HG03108 (cell line): ENCODE data around the gene EHMT1.
"Not testable (repeated sequence)": the region's sequence is repeated elsewhere in the genome, so short reads cannot be mapped to it uniquely, and the experiment has no call there.

ENCODE experiments used
- ATAC-seq: cut with Tn5 transposase; IDR thresholded peaks from one replicate; pipeline ENCODE4 v1.9.1; 2021; ENCODE audit warnings: moderate library complexity; ENCODE audit not compliant: unreplicated experiment

EHMT1 gene

DNA sequence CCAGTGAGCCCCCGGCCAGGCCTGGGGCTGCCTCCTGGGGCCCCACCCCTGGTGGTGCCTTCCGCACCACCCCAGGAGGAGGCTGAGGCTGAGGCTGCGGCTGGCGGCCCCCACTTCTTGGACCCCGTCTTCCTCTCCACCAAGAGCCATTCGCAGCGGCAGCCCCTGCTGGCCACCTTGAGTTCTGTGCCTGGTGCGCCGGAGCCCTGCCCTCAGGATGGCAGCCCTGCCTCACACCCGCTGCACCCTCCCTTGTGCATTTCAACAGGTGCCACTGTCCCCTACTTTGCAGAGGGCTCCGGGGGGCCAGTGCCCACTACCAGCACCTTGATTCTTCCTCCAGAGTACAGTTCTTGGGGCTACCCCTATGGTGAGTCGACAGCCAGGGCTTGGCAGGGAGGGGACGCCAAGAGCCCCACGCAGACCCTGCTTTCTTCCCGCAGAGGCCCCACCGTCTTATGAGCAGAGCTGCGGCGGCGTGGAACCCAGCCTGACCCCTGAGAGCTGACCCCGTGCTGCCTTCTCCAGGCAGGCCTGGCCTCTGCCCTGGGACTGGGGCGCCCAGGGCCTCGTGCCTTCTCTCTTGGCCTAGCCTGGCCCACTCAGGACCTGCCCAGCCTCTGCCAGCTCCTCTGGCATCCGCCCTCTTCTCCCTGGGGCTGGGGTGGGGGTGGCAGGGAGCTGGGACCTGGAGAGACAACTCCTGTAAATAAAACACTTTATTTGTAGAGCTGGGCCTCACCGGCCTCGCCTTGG lies 4.0 kb upstream of the EHMT1 start:
- ATAC-seq = no peak

DNA sequence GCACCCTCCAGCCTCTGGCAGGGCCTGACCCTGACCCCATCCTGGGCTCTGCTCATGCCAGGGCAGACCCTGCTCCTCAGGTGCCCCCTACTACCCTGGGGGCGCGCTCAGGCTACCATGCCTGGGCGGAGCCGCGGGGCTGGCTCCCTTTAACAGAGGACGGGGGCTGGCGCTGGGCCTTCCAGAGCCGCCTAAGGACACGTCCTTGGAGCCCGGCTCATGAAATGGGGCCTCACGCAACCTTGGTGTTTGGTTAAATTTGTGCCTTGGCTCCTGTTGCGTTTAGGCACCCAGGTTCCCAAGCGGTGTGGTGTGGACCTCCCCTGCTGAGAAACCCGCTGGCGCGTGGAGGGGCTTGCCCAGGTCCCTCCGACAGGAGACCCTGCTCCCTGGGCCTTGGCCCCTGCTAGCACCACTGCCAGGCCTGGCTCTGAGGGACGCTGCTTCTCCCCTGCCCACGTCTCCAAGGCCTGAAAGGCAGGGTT lies 3.4 kb upstream of the EHMT1 start:
- ATAC-seq = no peak

DNA sequence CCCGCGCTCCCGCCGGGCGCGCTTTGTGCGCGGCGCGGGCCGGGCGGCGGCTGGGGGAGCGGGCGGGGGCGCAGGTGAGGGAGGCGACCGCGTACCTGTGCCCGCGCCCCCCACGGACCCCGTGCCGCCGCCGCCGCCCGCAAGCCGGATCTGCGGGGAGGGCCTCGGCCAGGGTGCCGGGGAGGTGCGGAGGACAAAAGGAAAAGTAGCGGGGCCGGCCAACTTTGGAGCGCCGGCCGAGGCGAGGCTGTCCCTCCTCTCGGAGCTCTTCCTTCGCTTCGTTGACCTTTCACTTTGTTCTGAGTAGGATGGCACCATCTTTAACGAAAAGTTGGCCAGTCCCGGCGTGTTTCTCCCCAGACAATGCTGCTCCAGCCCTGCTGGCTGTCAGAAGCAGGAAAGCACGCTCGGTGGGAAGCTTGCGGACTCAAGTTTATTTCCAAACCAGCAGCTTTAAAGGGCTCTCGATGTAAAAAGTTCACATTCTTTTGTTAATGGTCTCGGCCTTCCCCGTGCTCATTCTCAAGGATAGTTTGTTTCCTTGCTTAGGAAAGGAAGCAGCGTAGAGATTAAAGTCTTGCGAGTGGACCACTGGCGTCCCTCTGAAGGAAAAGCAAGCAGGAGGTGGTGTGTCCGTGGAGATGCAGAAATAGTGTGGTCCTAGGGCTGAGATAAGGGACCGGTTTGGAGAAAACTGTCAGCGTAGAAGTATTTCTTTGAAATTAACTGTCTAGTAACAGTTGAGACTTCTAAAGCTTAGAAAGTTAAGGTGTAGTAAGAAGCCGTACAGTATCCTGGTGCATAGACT lies 639 bp downstream of the EHMT1 start:
- peak; percentile 10 for ATAC-seq

DNA sequence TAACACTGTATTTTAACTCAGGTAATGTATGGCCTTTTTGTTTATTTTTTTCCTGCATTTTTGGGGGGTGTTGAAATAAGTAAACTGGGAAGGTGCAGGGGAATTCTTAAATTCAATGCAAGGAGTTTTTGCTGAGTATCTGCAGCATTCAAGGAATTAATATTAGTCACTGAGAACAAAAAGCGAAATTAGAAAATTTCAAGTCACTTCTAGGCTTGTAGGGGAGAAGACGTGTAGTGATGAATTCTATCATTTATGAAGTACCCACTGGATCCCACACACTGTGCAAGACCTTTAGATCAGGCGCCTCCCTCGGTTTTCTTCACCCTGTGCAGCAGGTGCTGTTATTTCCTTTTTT lies 1.2 kb downstream of the EHMT1 start:
- no peak for ATAC-seq

DNA sequence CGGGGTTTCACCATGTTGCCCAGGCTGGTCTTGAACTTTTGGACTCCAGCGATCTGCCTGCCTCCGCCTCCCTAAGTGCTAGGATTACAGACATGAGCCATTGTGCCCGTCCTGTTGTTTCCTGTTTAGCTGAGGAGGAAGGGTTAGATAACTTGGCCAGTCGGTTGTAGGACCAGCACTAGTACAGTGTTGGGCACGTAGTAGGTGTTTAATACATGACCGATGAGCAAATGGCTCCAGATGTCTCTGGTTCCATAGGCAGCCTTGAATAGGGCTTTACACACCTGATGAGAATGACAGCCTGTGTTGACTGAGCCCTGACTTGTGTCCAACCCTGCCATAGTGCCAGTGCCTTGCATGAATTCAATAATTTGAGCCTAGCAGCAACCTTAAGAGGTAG lies 1.8 kb downstream of the EHMT1 start:
- no peak for ATAC-seq

DNA sequence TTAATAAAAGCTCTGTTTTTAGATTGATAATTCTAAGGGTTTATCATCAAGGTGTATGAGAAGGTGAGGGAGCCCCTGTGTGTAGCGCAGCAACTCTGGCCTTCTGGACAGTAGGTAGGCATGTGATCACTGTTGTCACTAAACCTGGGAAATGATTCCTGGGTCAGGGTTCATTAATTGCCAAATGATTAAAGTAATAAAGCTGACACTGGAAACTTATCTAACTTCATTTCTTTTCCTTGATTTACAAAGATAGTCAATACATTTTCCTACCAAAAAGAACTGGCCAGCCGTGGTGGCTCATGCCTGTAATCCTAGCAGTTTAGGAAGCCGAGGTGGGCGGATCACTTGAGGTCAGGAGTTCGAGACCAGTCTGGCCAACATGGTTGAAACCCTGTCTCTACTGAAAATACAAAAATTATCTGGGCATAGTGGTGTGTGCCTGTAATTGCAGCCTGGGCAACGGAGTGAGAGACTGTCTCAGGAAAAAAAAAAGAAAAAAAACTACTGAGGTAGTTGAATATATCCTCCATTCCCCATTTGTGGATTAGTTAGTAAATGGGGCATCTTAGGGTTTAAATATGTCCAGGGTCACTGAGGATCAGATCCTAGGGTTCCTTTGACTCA lies 2.4 kb downstream of the EHMT1 start:
- no peak for ATAC-seq

DNA sequence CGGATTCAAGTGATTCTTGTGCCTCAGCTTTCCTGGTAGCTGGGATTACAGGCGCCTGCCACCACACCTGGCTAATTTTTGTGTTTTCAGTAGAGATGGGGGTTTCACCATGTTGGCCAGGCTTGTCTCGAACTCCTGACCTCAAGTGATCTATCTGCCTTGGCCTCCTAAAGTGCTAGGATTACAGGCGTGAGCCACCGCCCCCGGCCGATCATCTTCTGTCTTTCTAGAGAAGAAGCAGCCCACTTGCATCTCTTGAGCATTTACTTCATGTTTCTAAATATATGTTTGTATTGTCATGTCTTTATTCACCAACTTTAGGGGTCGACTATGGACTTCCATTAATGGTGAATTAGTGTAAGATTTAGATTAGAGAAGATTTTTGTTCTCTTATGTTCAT lies 3.4 kb downstream of the EHMT1 start:
- ATAC-seq = not testable (repeated sequence)

DNA sequence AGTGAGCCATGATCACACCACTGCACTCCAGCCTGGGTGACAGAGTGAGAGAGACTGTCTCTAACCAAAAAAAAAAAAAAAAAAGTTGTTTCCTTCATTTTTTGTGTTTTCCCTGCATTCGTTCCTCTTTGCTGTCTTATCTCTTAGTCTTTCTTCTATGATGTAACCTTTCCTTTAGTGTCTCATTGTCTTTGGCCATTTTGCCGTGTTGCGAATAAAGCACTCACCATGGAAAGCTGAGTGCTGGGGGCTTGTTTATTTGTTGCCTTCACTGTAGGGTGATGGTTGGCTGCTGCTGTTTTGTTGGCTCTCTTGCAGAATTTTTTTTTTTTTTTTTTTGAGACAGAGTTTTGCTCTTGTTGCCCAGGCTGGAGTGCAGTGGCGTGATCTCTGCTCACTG lies 7.7 kb downstream of the EHMT1 start:
- no peak for ATAC-seq

DNA sequence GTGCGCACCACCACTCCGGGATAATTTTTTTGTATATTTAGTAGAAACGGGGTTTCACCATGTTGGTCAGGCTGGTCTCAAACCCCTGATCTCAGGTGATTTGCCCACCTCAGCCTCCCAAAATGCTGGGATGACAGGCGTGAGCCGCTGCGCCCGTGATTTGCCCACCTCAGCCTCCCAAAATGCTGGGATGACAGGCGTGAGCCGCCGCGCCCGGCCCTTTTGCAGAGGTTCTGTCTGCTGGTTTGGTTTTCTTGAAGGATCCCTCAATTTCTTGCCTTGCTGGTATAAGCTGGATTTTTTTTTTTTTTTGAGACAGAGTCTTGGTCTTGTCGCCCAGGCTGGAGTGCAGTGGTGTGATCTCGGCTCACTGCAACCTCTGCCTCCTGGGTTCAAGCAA lies 8.6 kb downstream of the EHMT1 start:
- ATAC-seq = not testable (repeated sequence)

DNA sequence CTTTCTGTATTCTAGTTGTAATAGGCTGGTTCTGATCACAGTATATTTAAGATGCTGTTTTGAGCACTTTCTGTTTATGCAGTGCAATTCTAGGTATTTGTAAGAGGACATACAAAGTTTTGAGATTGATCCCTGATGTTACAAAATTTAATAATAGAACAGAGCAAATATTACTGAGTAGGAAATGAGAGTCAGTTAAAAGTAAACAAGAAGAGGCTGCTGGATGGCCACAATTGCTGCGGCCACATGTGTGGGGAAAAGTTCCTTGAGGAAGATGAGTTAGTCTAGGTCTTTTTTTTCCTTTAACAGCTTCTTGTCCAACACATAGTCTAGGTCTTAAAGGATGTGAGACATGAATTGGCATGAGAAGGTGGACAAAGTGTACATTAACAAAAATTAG lies 11.3 kb downstream of the EHMT1 start:
- ATAC-seq = no peak

DNA sequence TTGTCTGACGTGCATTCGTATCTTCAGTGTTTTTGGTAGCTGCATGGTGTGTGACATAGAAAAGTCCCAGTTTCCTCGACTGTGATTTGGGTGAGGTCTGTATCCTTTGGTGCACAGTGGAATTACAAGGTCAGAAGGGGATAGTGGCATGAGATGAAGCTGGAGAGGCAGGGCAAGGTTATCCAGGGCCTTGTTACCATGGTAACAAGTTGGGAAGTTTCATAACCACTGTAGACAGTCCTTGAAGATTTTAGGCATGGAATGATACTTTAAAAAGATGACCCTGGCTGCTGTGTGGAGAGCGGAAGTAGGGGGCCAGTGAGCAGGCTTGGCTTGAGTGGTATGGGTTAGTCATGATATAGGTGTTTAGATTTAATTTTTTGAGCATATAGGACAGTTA lies 11.9 kb downstream of the EHMT1 start:
- no peak for ATAC-seq

DNA sequence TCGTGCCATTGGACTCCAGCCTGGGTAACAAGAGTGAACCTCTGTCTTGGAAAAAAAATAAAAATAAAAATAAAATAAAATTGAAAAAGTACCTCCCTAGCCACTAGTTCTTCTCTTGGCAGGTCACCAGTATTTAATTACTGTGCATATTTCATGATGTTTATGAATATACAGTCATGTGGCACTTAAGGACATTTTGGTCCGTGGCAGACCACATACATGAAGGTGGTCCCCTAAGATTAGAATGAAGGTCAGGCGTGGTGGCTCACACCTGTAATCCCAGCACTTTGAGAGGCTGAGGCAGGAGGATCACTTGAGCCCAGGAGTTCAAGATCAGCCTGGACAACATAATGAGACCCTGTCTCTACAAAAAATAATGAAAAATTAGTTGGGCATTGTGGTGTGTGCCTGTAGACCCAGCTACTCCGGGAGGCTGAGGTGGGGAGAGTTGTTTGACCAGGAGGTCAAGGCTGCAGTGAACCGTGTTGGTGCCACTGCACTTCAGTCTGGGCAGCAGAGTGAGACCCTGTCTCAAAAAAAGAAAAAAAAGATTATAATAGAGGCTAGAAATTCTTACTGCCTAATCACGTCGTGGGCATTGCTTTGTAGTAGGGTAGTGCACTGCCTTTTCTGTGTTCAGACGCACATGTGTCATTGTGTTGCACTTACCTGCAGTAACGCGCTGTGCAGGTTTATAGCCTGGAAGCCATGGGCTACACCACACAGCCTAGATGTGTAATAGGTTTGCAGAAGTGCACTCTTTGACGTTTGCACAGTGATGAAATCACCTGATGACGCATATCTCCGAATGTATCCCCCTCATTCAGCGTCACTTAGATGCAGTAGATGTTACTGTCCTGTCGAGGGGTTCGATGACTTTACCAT lies 12.8 kb downstream of the EHMT1 start:
- no peak for ATAC-seq

DNA sequence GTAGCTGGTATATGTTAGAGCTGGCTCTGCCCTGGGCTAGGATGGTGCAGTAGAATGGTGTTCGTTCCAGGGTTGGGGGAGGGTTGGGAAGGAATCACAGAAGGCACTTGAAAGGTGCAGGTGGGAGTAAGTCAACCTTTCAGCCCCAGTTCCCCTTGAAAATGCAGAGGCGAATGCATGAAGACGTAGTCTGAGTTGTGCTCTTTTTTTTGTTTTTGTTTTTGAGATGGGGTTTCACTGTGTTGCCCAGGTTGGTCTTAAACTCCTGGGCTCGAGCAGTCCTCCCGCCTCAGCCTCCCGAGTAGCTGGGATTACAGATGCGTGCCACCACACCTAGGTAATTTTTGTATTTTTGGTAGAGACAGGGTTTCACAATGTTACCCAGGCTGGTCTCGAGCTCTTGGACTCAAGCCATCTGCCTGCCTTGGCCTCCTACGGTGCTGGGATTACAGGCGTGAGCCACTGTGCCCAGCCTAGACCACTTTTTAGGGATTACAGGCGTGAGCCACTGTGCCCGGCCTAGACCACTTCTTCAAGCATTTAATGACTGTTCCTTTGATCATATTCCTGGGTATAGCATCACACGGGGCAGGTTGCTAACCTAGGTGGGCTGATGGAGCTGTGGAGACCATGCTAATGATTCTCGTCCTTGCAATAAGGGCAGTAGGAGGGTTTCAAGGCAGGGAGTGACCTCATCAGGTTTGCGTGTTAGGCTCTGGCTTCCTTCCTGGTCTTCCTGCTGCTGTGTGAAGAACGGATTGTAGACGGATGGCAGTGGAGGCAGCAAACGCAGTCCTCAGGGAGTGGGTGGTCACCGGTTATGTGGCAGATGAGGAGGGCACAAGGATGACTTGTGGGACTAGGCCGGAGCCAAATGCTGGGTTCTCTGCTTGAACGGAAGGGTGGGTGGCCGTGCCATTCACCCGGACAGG lies 13.7 kb downstream of the EHMT1 start:
- no peak for ATAC-seq

DNA sequence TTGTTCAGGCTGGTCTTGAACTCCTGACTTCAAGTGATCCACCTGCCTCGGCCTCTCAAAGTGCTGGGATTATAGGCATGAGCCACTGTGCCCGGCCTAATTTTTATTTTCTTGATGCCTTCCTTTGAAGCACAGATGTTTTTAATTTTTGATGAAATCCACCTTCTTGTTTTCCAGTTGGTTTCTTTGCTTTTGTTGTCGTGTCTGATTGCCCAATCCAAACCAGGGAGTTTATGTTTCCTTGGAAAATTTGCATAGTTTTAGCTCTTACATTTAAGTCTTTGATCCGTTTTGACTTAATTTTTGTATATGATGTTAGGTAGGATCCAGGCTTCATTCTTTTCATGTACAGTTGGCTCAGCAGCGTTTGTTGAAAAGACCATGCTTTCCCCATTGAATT lies 15.2 kb downstream of the EHMT1 start:
- ATAC-seq = no peak

DNA sequence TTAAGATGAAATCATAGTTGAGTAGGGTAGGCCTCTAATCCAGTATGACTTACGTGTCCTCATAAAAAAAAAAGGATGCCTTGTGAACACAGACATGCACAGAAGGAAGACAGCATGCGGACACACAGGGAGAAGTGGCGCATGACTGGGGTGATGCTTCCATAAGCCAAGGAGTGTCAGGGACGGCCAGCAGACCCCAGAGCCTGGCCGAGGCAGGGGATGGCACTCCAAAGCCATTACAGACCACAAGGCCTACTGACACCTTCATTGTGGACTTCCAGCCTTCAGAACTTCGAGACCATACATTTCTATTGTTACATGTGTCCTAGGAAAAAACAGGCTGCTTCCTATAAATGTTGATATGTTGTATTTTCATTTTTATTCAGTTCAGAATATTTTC lies 19.9 kb downstream of the EHMT1 start:
- ATAC-seq = no peak

DNA sequence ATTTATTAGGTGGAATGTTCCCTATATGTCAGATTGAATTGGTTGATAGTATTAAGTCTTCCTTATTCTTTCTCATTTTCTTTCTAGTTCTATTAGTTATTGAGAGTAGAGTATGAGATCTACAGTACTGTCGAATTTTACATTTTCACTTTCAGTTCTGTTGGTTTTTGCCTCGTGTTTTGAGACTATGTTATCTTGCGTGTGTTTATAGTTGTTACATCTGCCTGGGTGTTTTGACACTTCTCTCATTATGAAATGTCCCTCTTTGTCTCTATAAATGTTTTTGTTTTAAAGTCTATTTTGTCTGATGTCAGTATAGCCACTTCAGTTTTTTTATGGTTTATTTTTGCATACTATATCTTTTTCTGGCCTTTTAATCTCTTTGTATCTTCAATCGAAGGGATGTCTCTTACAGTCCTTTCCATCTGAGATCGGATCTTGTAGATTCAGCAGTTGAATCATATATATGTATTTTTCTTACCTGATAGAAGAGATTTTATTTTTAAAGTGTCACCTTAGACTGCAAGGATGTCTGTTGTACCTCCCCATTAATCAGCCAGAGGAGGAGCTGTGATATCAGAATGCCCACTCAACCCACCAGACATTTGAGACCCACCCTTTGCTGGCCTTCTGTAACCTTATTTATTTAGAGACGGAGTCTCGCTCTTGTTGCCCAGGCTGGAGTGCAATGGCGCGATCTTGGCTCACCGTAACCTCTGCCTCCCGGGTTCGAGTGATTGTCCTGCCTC lies 20.7 kb downstream of the EHMT1 start:
- ATAC-seq = peak; percentile 73

DNA sequence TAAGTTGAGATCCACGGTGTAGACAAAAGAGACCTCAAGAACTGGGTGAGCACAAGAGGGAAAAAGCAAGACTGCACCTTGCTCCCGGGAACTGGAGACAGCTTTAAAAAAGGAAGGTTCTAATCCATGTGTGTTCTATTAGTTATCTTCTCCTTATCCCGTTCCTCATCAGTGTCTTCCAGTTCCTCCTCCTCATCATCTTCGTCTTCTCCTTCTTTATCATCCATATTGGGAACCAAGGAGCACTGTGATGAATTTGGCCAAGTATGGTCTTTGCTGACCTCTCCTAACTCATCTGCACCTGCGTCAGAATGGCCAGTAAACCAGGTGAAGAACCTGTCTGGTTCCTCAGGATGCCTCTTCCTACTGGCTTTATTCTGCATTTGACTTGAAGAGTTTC lies 22.1 kb downstream of the EHMT1 start:
- no peak for ATAC-seq

DNA sequence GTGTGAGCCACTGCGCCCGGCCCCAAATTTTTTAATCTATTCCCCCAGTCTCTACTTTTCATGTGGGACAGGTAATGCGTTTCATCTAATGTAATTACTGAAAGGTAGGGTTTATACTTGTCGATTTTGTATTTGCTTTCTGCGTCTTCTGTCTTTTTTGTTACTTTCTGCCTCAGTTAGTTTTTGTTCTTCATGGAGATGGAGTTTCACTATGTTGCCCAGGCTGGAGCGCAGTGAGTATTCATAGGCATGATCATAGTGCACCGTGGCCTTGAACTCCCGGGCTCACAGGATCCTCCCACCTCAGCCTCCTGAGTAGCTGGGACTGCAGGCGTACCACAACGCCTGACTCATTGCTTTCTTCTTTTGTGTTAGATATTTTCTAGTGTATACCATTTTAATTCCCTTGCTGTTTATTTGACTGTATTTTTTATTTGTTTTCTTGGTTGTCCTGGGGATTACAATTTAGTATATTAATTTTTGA lies 23.4 kb downstream of the EHMT1 start:
- no peak for ATAC-seq

DNA sequence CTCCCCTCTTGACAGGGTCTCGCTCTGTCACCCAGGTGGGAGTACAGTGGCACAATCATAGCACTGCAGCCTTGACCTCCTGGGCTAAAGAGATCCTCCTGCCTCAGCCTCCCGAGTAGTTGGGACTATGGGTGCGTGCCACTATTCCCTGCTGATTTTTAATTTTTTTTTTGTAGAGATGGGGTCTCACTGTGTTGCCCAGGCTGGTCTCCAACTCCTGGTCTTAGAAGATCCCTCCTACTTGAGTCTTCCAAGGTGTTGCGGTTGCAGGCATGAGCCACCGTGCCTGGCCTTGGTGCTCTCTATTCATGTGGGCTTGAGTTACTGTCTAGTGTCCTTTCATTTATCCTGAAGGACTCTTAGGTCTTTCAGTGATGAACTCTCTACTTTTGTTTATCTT lies 24.1 kb downstream of the EHMT1 start:
- no peak for ATAC-seq
